H1 (cell line): ENCODE data around the gene FOXF2. TPM values are rescaled to one million over a fixed set of nuclear protein-coding genes. Genes with fewer than 3 reads are reported as not detected.
A peak's percentile ranks its signal among the peaks of the same experiment; 100 is the strongest.

Experiments
- CTCF ChIA-PET: fragments of 300-600 bp; sonication (Branson Sonifier 250); formaldehyde crosslinking; loops from one replicate; lab custom pipeline; 2021; ENCODE audit not compliant: partially characterized antibody; lab: Charles Lee
- POLR2A ChIA-PET: fragments of 300-600 bp; sonication (Branson Sonifier 250); formaldehyde crosslinking; loops from one replicate; lab custom pipeline; 2021; ENCODE audit warnings: inconsistent platforms; ENCODE audit not compliant: partially characterized antibody; lab: Charles Lee
- DNase-seq, 2 experiments: peaks; one replicate each; pipeline versions ENCODE4 v3.0.0 to v3.0.0-alpha.2; 2010 to 2022; ENCODE audit warnings: low spot score in 2 of 2, low read depth in 1 of 2, mixed read lengths in 1 of 2
- FAIRE-seq: peaks from 2 replicates; lab custom pipeline; 2011; peaks lifted over from hg19 to GRCh38; lab: Jason Lieb, UNC
- H2AFZ ChIP-seq: 2 replicates; pipeline ENCODE4 v1.8.1; 2012; ENCODE audit warnings: low read length, inconsistent platforms
- H2AK5ac ChIP-seq: 2 replicates; pipeline ENCODE4 v1.6.1; 2013; ENCODE audit warnings: low read depth, low read length
- H2BK120ac ChIP-seq: replicated peaks from 2 replicates; pipeline ENCODE3; 2013; ENCODE audit warnings: low read depth, low read length, inconsistent platforms
- H2BK12ac ChIP-seq: 2 replicates; pipeline ENCODE4 v1.6.1; 2013; ENCODE audit warnings: low read depth, low read length
- H2BK15ac ChIP-seq: 2 replicates; pipeline ENCODE4 v1.6.1; 2013; ENCODE audit warnings: low read length
- H2BK20ac ChIP-seq: 2 replicates; pipeline ENCODE4 v1.6.1; 2013; ENCODE audit warnings: low read length
- H2BK5ac ChIP-seq: 2 replicates; pipeline ENCODE4 v1.6.1; 2013; ENCODE audit warnings: low read depth, low read length
- H3K14ac ChIP-seq: 2 replicates; pipeline ENCODE4 v1.6.1; 2013; ENCODE audit warnings: inconsistent platforms; ENCODE audit not compliant: insufficient read length
- H3K18ac ChIP-seq: 2 replicates; pipeline ENCODE4 v1.6.1; 2013; ENCODE audit warnings: low read length; ENCODE audit errors: extremely low read depth
- H3K23ac ChIP-seq: 2 replicates; pipeline ENCODE4 v1.6.1; 2013; ENCODE audit warnings: inconsistent platforms; ENCODE audit not compliant: insufficient read length
- H3K23me2 ChIP-seq: 2 replicates; pipeline ENCODE4 v1.6.1; 2013; ENCODE audit warnings: low read depth, low read length
- H3K27ac ChIP-seq: 2 replicates; pipeline ENCODE4 v1.6.1; 2011; ENCODE audit warnings: low read depth, low read length, inconsistent platforms
- H3K27me3 ChIP-seq, 4 experiments: replicated peaks in 1 of 4; 1 replicate in 1 of 4; 2 replicates in 3 of 4; pipeline versions ENCODE4 v1.6.1 to v1.8.1; 2011 to 2013; ENCODE audit warnings: low read length in 3 of 4, mild to moderate bottlenecking in 3 of 4, inconsistent platforms in 2 of 4, mixed read lengths in 2 of 4, moderate library complexity in 1 of 4; ENCODE audit not compliant: control insufficient read depth in 3 of 4, insufficient read depth in 3 of 4; ENCODE audit errors: extremely low read depth in 1 of 4
- H3K36me3 ChIP-seq, 4 experiments: 2 replicates each; pipeline versions ENCODE4 v1.6.1 to v1.8.1; 2011 to 2013; ENCODE audit warnings: mild to moderate bottlenecking in 4 of 4, low read length in 3 of 4, moderate library complexity in 2 of 4, control low read depth in 1 of 4, inconsistent platforms in 1 of 4; ENCODE audit not compliant: insufficient read depth in 4 of 4, control insufficient read depth in 2 of 4
- H3K4ac ChIP-seq: replicated peaks from 2 replicates; pipeline ENCODE3; 2013; ENCODE audit warnings: low read length, low read depth, mixed read lengths, inconsistent platforms; ENCODE audit not compliant: insufficient read length
- H3K4me1 ChIP-seq, 4 experiments: replicated peaks in 1 of 4; 1 replicate in 1 of 4; 2 replicates in 3 of 4; pipeline versions ENCODE4 v1.6.1 to v1.8.1; 2011 to 2013; ENCODE audit warnings: low read length in 3 of 4, inconsistent platforms in 2 of 4, mixed read lengths in 1 of 4; ENCODE audit not compliant: insufficient read depth in 4 of 4, control insufficient read depth in 3 of 4
- H3K4me2 ChIP-seq, 2 experiments: 2 replicates each; pipeline versions ENCODE4 v1.6.1 to v1.8.1; 2011 to 2013; ENCODE audit warnings: low read depth in 2 of 2, low read length in 2 of 2, control low read depth in 1 of 2, inconsistent platforms in 1 of 2, mild to moderate bottlenecking in 1 of 2; ENCODE audit not compliant: insufficient read depth in 1 of 2
- H3K4me3 ChIP-seq, 4 experiments: fragments of 200-600, 300-600 bp in 1 of 4; sonication (generic), shearing (Covaris generic), sonication (Bioruptor Twin) in 1 of 4; 2 replicates each; pipeline versions ENCODE4 v1.5.1 to v1.8.1; 2011 to 2016; ENCODE audit warnings: low read length in 4 of 4, low read depth in 3 of 4, control low read depth in 2 of 4, inconsistent platforms in 2 of 4, mild to moderate bottlenecking in 2 of 4, mixed read lengths in 1 of 4, moderate library complexity in 1 of 4; ENCODE audit not compliant: insufficient read depth in 2 of 4; ENCODE audit errors: extremely low read depth in 1 of 4
- H3K56ac ChIP-seq: replicated peaks from 2 replicates; pipeline ENCODE3; 2013; ENCODE audit warnings: low read depth, mild to moderate bottlenecking, mixed read lengths, low read length, inconsistent platforms; ENCODE audit not compliant: insufficient read length
- H3K79me1 ChIP-seq: 2 replicates; pipeline ENCODE4 v1.6.1; 2013; ENCODE audit warnings: low read depth, low read length, control low read depth
- H3K79me2 ChIP-seq, 2 experiments: 2 replicates each; pipeline versions ENCODE4 v1.6.1 to v1.8.1; 2012 to 2013; ENCODE audit warnings: low read length in 2 of 2, mild to moderate bottlenecking in 2 of 2, inconsistent platforms in 1 of 2; ENCODE audit not compliant: insufficient read depth in 2 of 2, control insufficient read depth in 1 of 2
- H3K9ac ChIP-seq, 4 experiments: replicated peaks in 1 of 4; 1 replicate in 1 of 4; 2 replicates in 3 of 4; pipeline versions ENCODE4 v1.6.1 to v1.8.1; 2011 to 2013; ENCODE audit warnings: low read depth in 3 of 4, low read length in 3 of 4, control low read depth in 2 of 4, mild to moderate bottlenecking in 2 of 4, moderate library complexity in 2 of 4, inconsistent platforms in 1 of 4; ENCODE audit errors: extremely low read depth in 1 of 4
- H3K9me3 ChIP-seq, 2 experiments: 2 replicates each; pipeline versions ENCODE4 v1.6.1 to v1.8.1; 2012 to 2013; ENCODE audit warnings: mild to moderate bottlenecking in 2 of 2, moderate library complexity in 2 of 2, control low read depth in 1 of 2, inconsistent platforms in 1 of 2, low read depth in 1 of 2, low read length in 1 of 2, mixed read lengths in 1 of 2; ENCODE audit not compliant: insufficient read depth in 2 of 2
- H4K20me1 ChIP-seq, 2 experiments: replicated peaks in 1 of 2; 2 replicates each; pipeline versions ENCODE3 to v1.8.1; 2011 to 2013; ENCODE audit warnings: inconsistent platforms in 2 of 2, low read length in 2 of 2, mild to moderate bottlenecking in 1 of 2; ENCODE audit not compliant: insufficient read depth in 2 of 2, control insufficient read depth in 1 of 2
- H4K5ac ChIP-seq: 2 replicates; pipeline ENCODE4 v1.6.1; 2013; ENCODE audit warnings: low read length, low read depth, mixed read lengths, inconsistent platforms; ENCODE audit not compliant: insufficient read length
- H4K8ac ChIP-seq: 2 replicates; pipeline ENCODE4 v1.8.0; 2013; ENCODE audit warnings: mild to moderate bottlenecking, moderate library complexity, low read length, inconsistent platforms; ENCODE audit not compliant: insufficient read depth; ENCODE audit errors: extremely low read depth
- H4K91ac ChIP-seq: replicated peaks from 2 replicates; pipeline ENCODE3; 2013; ENCODE audit warnings: low read length, mixed read lengths, inconsistent platforms; ENCODE audit not compliant: insufficient read length
- ASH2L ChIP-seq: fragments of 200-600, 300-600 bp; sonication (generic); IDR thresholded peaks from one replicate; pipeline ENCODE4 v1.7.1; 2017; ENCODE audit warnings: low read length
- CBX8 ChIP-seq: fragments of 300-800, 300-1000 bp; sonication (generic); IDR thresholded peaks from 2 replicates; pipeline ENCODE4 v1.7.1; 2016; ENCODE audit warnings: low read depth, low read length, borderline replicate concordance
- CHD2 ChIP-seq: IDR thresholded peaks from 2 replicates; pipeline ENCODE4 v1.6.1; 2012; ENCODE audit warnings: low read length, improper control_type of control experiment
- CTBP2 ChIP-seq: IDR thresholded peaks from 2 replicates; pipeline ENCODE4 v1.7.0; 2011; ENCODE audit warnings: borderline replicate concordance, mild to moderate bottlenecking, moderate library complexity, mixed read lengths, low read length; ENCODE audit not compliant: insufficient read depth, insufficient read length
- EGR1 ChIP-seq: IDR thresholded peaks from 2 replicates; pipeline ENCODE4 v1.6.1; 2011; ENCODE audit warnings: low read depth, low read length, borderline replicate concordance
- GABPA ChIP-seq: IDR thresholded peaks from 2 replicates; pipeline ENCODE4 v1.6.1; 2011; ENCODE audit warnings: mild to moderate bottlenecking, low read length, moderate library complexity, borderline replicate concordance; ENCODE audit not compliant: insufficient read depth
- JUN ChIP-seq: IDR thresholded peaks from 2 replicates; pipeline ENCODE4 v1.6.1; 2011; ENCODE audit warnings: low read depth, mild to moderate bottlenecking, improper control_type of control experiment, low read length
- MAFK ChIP-seq: IDR thresholded peaks from 2 replicates; pipeline ENCODE4 v1.6.1; 2012; ENCODE audit warnings: low read depth, mild to moderate bottlenecking, improper control_type of control experiment, low read length
- RFX5 ChIP-seq: IDR thresholded peaks from 2 replicates; pipeline ENCODE4 v1.6.1; 2011; ENCODE audit warnings: low read depth, low read length, improper control_type of control experiment, borderline replicate concordance
- RNF2 ChIP-seq: fragments of 200-900, 300-1000 bp; sonication (generic); IDR thresholded peaks from 2 replicates; pipeline ENCODE4 v1.7.1; 2016; ENCODE audit warnings: borderline replicate concordance, low read depth, mild to moderate bottlenecking, antibody characterized with exemption, low read length; ENCODE audit not compliant: poor library complexity, severe bottlenecking; ENCODE audit errors: missing control alignments
- TBP ChIP-seq: IDR thresholded peaks from 2 replicates; pipeline ENCODE4 v1.6.1; 2011; ENCODE audit warnings: low read depth, low read length, improper control_type of control experiment
- WGBS, 2 experiments: shearing (Covaris generic) in 1 of 2; methylation state at CpG; one replicate each; pipeline versions ENCODE4 v1.1.6 to v1.1.7; 2013 to 2015; ENCODE audit warnings: low lambda C conversion rate in 2 of 2, mixed read lengths in 2 of 2, inconsistent platforms in 1 of 2, low coverage in 1 of 2, missing lambda C conversion rate in 1 of 2; ENCODE audit not compliant: insufficient replicate concordance in 2 of 2, insufficient coverage in 1 of 2, insufficient read length in 1 of 2; ENCODE audit errors: extremely low coverage in 1 of 2, missing lambda C conversion rate in 1 of 2; 5-methylcytosine and 5-hydroxymethylcytosine counted together
- polyA plus RNA-seq, 7 experiments: library from polyadenylated mRNA; depleted of rRNA in 3 of 7; stranded (reverse) in 5 of 7; unstranded in 2 of 7; fragments of >200 nt in 5 of 7; fragments of 200-250 nt in 2 of 7; gene quantifications; 1 replicate in 5 of 7; 2 replicates in 1 of 7; 4 replicates in 1 of 7; pipeline versions ENCODE4 v1.2.1 to v1.2.3, GENCODE V29; 2011 to 2013; ENCODE audit warnings: missing spikeins in 2 of 7, mixed read lengths in 2 of 7
- total RNA-seq: library from RNA; stranded (reverse); fragmentation: NEBNext Ultra II Directional; extraction: Animal tissue kit (Norgen Biotek cat#: 25700); gene quantifications from 2 replicates; pipeline ENCODE4 v1.2.1, GENCODE V29; 2021

FOXF2 gene
- total and polyA plus RNA-seq, 2 of the 8 experiments (the other 6 are each of a cell fraction or from before 2014, with no cell fraction given) = 0.05 TPM; not detected in 1

- CTCF ChIA-PET = interaction anchor here (0.7 to 2.1 kb wide), 11 partner anchors 9 to 802 kb away, joined by 3 to 13 read pairs (median 6); no protein-coding TSS in a partner anchor
- TF ChIP-seq RFX5 = no peak
- TF ChIP-seq JUN = no peak
- no peak for TF ChIP-seq MAFK
- 0 out of 2 replicates have a peak, but pooled peaks have one; percentile 3 for TF ChIP-seq EGR1
- TF ChIP-seq GABPA = no peak
- TF ChIP-seq CTBP2 = peak; percentile 85
- TF ChIP-seq CHD2 = no peak
- TF ChIP-seq ASH2L = no peak
- TF ChIP-seq TBP = no peak
- no peak for TF ChIP-seq RNF2
- TF ChIP-seq CBX8 = no peak
These were observed 5.4 kb upstream of the FOXF2 start for GRCh38 chr6:1383729-1384548.

More at GRCh38 chr6:1383729-1384548, 5.4 kb upstream of the FOXF2 start:
- no peaks in the 10 kb centered on the region for H3K79me2 ChIP-seq
- no peak overlapping the region for H3K9ac ChIP-seq
- H3K56ac ChIP-seq = no peak overlapping the region
- H3K27me3 ChIP-seq = peaks cover 95 to 100% (median 98%) of the 10 kb centered on the region in 4 experiments
- no peak overlapping the region for H3K23ac ChIP-seq
- no peak overlapping the region for H2BK5ac ChIP-seq
- H4K5ac ChIP-seq = no peak overlapping the region
- WGBS, 2 experiments = 2% methylated on average over 67 of the region's 71 CpGs; no CpG with 5 or more reads in 1 of the 2 experiments
- no peak overlapping the region for H3K27ac ChIP-seq
- H2AK5ac ChIP-seq = 0 out of 2 replicates have a peak overlapping the region, but pooled peaks have one; percentile 53
- H3K36me3 ChIP-seq = peaks cover 0 to 3% (median 0%) of the 10 kb centered on the region in 4 experiments; a peak in 1 of 8 replicates
- H4K8ac ChIP-seq = no peak overlapping the region; the same call in 1 of the 2 replicates
- H3K23me2 ChIP-seq = peaks cover 6% of the 10 kb centered on the region; the same call in 1 of the 2 replicates
- H3K4me3 ChIP-seq = peak overlapping the region; percentile 6 to 63 (median 13); a peak in 5 of 8 replicates
- 0 out of 2 replicates have a peak overlapping the region, but pooled peaks have one; percentile 80 for H2BK20ac ChIP-seq
- H4K20me1 ChIP-seq = peaks cover 15 to 37% of the 10 kb centered on the region in 2 experiments
- peak overlapping the region; percentile 68; the same call in 1 of the 2 replicates for H2BK12ac ChIP-seq
- peak overlapping the region; percentile 59 to 73 for H3K4me2 ChIP-seq
- H2BK15ac ChIP-seq = no peak overlapping the region
- no peaks in the 10 kb centered on the region for H3K9me3 ChIP-seq
- H2BK120ac ChIP-seq = no peak overlapping the region
- DNase-seq (no peak), FAIRE-seq (no peak)
- no peak overlapping the region for H2AFZ ChIP-seq
- no peak overlapping the region; the same call in 1 of the 2 replicates for H3K18ac ChIP-seq
- H3K14ac ChIP-seq = no peak overlapping the region
- H3K4me1 ChIP-seq = peaks cover 0 to 39% (median 16%) of the 10 kb centered on the region in 4 experiments; a peak in 6 of 7 replicates
- H3K79me1 ChIP-seq = no peaks in the 10 kb centered on the region
- H3K4ac ChIP-seq = no peak overlapping the region
- H4K91ac ChIP-seq = no peak overlapping the region
- POLR2A ChIA-PET = interaction anchor here (1.2 to 2.0 kb wide), 2 partner anchors 9 to 13 kb away, joined by 6 to 8 read pairs; no protein-coding TSS in a partner anchor
